ENCODE results near the gene PIEZO1. TPM values are rescaled to one million over a fixed set of nuclear protein-coding genes. Genes with fewer than 3 reads are reported as not detected.
"Not testable (repeated sequence)": the region's sequence is repeated elsewhere in the genome, so short reads cannot be mapped to it uniquely, and the experiment has no call there.

Gene PIEZO1
- polyA plus RNA-seq, 1 experiment: 139 TPM

DNA sequence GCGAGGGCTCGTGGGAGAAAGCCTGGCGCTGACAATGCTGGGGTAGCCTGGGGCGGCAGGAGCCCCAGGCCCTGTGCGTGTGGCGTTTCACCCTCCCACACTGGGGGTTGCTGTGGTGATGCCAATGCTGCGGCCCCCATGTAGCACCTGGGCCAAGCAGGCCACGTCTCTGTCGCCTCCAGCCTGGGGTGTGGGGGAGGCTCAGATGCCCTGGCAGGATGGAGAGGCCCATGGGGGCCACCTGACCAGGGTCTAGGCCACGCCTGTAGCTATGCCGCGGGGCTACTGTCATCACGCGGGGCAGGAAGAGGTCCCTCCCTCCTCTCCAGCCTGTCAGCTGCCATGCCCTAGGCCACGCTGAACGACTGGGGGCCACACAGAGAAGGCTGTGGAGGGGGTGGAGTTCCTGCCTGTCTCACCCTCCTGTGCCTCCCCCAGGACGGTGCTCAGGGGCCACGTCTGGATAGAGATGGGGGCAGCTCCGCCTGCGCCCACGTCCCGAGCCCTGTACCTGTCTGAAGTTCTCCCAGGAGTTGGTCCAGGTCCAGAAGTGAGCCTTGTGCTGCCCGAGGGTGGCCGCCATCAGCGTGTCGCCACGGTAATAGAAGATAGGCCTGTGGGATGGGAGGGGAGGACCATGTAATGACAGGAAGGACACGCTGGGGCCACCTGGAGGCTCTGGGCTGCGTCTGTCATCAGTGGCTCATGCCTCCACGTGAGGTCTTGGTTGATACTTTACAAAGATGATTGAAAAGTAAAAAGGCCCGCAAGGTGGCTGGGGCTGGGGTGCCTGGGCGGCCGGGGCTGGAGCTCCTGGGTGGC lies 39.4 kb upstream of the PIEZO1 start:
- no peak overlapping the region for H3K4me3 ChIP-seq (ENCODE audit: low read depth, low read length)
- ChIA-PET CTCF (interaction anchor here (0.7 kb wide), 1 partner anchor 9 kb away, joined by 3 read pairs; no protein-coding TSS in a partner anchor), POLR2A (no interaction called here)
- H3K27me3 ChIP-seq (ENCODE audit: control insufficient read depth, insufficient read depth, low read length): no peaks in the 10 kb centered on the region
- peaks cover 10% of the 10 kb centered on the region for H3K36me3 ChIP-seq (ENCODE audit: control insufficient read depth, insufficient read depth, low read length)
- DNase-seq (ENCODE audit: low read depth): no peak
- TF ChIP-seq, protein P1, sequence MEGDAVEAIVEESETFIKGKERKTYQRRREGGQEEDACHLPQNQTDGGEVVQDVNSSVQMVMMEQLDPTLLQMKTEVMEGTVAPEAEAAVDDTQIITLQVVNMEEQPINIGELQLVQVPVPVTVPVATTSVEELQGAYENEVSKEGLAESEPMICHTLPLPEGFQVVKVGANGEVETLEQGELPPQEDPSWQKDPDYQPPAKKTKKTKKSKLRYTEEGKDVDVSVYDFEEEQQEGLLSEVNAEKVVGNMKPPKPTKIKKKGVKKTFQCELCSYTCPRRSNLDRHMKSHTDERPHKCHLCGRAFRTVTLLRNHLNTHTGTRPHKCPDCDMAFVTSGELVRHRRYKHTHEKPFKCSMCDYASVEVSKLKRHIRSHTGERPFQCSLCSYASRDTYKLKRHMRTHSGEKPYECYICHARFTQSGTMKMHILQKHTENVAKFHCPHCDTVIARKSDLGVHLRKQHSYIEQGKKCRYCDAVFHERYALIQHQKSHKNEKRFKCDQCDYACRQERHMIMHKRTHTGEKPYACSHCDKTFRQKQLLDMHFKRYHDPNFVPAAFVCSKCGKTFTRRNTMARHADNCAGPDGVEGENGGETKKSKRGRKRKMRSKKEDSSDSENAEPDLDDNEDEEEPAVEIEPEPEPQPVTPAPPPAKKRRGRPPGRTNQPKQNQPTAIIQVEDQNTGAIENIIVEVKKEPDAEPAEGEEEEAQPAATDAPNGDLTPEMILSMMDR (IDR thresholded peaks at IDR 0.05; ENCODE audit: insufficient read depth, low read depth, low read length): no peak

DNA sequence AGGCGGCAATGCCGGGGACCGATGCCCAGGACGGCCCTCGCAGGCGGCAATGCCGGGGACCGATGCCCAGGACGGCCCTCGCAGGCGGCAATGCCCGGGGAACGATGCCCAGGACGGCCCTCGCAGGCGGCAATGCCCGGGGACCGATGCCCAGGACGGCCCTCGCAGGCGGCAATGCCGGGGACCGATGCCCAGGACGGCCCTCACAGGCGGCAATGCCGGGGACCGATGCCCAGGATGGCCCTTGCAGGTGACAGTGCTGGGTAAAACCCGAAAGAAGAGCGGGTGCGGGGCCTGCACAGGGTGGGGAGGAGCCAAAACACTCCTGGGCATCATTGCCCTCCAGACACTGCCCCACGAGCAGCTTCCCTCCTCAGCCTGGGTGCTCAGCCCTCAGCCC lies 38.6 kb upstream of the PIEZO1 start:
- CTCF ChIA-PET; DNase-seq (ENCODE audit: low read depth); H3K27me3 ChIP-seq (ENCODE audit: control insufficient read depth, insufficient read depth, low read length); POLR2A ChIA-PET; H3K4me3 ChIP-seq (ENCODE audit: low read depth, low read length): not testable (repeated sequence)
- peaks cover 10% of the 10 kb centered on the region for H3K36me3 ChIP-seq (ENCODE audit: control insufficient read depth, insufficient read depth, low read length)

DNA sequence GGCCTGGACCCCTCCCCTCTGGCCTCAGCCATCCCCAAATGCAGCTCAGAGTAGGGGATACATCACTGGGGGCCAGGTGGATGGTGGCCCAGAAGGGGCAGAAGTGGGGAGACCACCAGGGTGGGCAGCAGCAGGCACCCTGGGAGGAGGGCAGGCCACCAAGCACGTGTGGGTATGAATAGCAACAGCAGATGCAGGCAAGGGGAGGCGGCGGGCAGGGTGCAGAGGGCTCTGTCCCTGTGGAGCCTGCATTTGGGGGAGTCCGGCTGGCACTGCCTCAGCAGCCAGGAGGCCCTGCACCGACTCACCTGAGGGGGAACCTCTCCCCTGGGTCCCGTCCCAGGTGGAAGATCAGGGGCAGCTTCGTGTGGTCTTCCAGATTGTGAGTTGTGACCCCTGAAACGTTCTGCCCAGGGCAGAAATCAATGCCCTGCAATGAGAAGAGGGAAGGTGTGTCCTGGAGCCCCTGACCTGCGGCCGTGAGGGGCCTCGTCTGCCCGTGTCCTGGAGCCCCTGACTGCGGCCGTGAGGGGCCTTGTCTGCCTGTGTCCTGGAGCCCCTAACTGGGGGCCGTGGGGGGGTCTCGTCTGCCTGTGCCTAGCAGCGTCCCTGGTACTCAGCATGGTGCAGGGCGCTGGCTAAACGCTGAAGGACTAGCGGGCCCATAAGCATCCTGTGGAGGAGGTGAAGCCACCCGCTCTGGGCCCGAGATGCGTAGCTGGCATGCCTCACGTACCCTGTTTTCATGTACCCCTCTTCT lies 37.4 kb upstream of the PIEZO1 start:
- POLR2A ChIA-PET: no interaction called here
- CTCF ChIA-PET: no interaction called here
- TF ChIP-seq, protein P1 (IDR thresholded peaks at IDR 0.05; ENCODE audit: insufficient read depth, low read depth, low read length): no peak
- DNase-seq (ENCODE audit: low read depth): no peak
- Histone ChIP-seq H3K4me3 (ENCODE audit: low read depth, low read length) (no peak overlapping the region), H3K36me3 (ENCODE audit: control insufficient read depth, insufficient read depth, low read length) (peaks cover 10% of the 10 kb centered on the region), H3K27me3 (ENCODE audit: control insufficient read depth, insufficient read depth, low read length) (no peaks in the 10 kb centered on the region)

DNA sequence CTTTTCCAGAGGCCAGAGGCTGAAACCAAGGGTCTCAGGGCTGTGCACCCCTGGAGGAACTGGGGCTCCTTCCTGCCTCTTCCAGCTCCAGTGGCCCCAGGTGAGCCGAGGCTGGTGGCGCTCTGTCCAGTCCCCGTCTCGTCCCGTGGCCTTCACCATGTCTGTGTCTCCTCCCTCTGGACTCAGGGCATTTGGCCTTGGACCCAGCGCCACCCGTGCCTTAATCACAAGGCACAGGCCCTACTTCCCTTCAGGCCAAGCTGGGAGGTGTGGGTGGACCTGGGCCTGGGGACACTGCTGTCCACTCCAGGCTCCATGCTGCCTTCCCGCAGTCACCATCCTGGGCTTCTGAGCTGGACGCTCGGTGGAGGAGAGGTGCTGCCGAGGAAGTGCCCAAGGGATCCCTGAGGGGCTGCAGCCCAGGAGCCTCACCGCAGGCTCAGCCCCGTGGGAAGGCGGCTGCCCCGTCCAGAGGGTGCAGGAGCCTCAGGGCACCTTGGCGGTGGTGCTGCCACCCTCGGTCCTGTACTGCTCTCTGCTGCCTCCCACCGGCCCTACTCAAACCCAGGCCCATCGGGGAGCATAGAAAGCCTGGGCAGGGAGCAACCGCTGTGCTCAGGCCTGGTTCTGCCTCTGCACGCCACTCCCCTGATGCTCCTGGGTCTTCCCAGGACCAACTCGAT lies 36.3 kb upstream of the PIEZO1 start:
- ChIA-PET CTCF (interaction anchor here (0.7 to 1.5 kb wide), 2 partner anchors 8 to 10 kb away, joined by 3 read pairs; partner anchors contain the start of gene APRT), POLR2A (no interaction called here)
- Histone ChIP-seq H3K27me3 (ENCODE audit: control insufficient read depth, insufficient read depth, low read length) (no peaks in the 10 kb centered on the region), H3K4me3 (ENCODE audit: low read depth, low read length) (no peak overlapping the region), H3K36me3 (ENCODE audit: control insufficient read depth, insufficient read depth, low read length) (peaks cover 10% of the 10 kb centered on the region)
- TF ChIP-seq, protein P1 (IDR thresholded peaks at IDR 0.05; ENCODE audit: insufficient read depth, low read depth, low read length): no peak
- no peak for DNase-seq (ENCODE audit: low read depth)

DNA sequence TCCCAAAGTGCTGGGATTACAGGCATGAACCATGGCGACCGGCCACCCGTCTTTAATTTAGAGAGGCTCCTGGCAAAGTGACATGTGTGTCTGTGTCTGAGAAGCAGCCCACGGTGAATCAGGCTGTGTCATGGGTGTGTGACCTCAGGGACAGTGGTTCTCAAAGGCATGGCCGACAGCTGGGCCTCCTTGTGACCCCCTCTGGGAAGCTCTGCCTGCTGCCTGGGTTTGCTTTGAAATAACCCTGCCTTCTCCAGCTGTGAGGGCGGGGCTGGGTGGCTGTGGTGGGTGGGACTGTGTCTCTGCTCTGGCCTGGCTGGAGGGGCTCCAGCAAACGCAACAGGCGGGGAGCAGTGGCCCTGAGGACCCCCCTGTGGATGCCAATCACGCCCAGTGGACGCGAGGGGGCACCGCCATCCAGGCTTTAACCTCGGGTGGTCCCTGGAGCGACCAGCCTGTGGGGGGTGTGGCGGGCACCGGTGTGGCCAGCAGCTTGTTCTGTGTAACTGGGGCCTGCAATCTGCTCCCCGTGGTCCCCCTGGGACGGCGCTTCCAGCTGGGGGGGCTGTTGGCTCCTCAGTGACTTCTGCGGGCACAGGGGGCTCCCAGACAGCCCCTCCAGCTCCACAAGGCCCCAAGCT lies 35.5 kb upstream of the PIEZO1 start:
- Histone ChIP-seq H3K27me3 (ENCODE audit: control insufficient read depth, insufficient read depth, low read length) (no peaks in the 10 kb centered on the region), H3K4me3 (ENCODE audit: low read depth, low read length) (no peak overlapping the region), H3K36me3 (ENCODE audit: control insufficient read depth, insufficient read depth, low read length) (peaks cover 10% of the 10 kb centered on the region)
- no peak for DNase-seq (ENCODE audit: low read depth)
- POLR2A ChIA-PET: no interaction called here
- TF ChIP-seq, protein P1 (IDR thresholded peaks at IDR 0.05; ENCODE audit: insufficient read depth, low read depth, low read length): no peak
- CTCF ChIA-PET: interaction anchor here (0.7 to 1.5 kb wide), 2 partner anchors 8 to 9 kb away, joined by 3 read pairs; partner anchors contain the start of gene APRT

All from BJ (cell line).